Right atrium auricular region (tissue), 2 donors: ENCODE measurements around the gene NOTCH4. TPM values are rescaled to one million over a fixed set of nuclear protein-coding genes. Genes with fewer than 3 reads are reported as not detected.

Experiments used
- DNase-seq: peaks from one replicate; pipeline ENCODE4 v3.0.0-alpha.2; 2019; ENCODE audit warnings: low spot score
- H3K27ac ChIP-seq, 2 donors: fragments of 200-600 bp; sonication (generic); 1 replicate in 1 of 2; 2 replicates in 1 of 2; pipeline ENCODE4 v1.5.1; 2016 to 2019
- H3K27me3 ChIP-seq, 2 donors: fragments of 200-600 bp; sonication (generic); one replicate each; pipeline versions ENCODE4 v1.5.1 to v1.6.0; 2017 to 2019
- H3K36me3 ChIP-seq: fragments of 200-600 bp; sonication (generic); one replicate; pipeline ENCODE4 v1.5.1; 2016
- H3K4me1 ChIP-seq, 2 donors: fragments of 200-600 bp; sonication (generic); one replicate each; pipeline versions ENCODE4 v1.5.1 to v1.6.0; 2017 to 2019
- H3K4me3 ChIP-seq, 2 donors: fragments of 200-600 bp; sonication (generic); 1 replicate in 1 of 2; 2 replicates in 1 of 2; pipeline ENCODE4 v1.5.1; 2017 to 2019; ENCODE audit warnings: mild to moderate bottlenecking in 1 of 2, moderate library complexity in 1 of 2
- H3K9me3 ChIP-seq, 2 donors: fragments of 200-600 bp; sonication (generic); one replicate each; pipeline ENCODE4 v1.5.1; 2019
- CTCF ChIP-seq, 2 donors: fragments of 200-600 bp; sonication (generic); IDR thresholded peaks; one replicate each; pipeline ENCODE4 v1.5.1; 2019; ENCODE audit warnings: antibody characterized with exemption in 2 of 2
- total RNA-seq, 2 donors: library from RNA; depleted of rRNA; stranded (reverse); fragments of >200 nt; gene quantifications; one replicate each; pipeline ENCODE4 v1.1.0, GENCODE V29; 2016

The NOTCH4 gene
- total RNA-seq, 2 donors from 2014 or later: 16.2 to 22.5 TPM

- Histone ChIP-seq H3K36me3 (peaks cover 25% of the 10 kb centered on the region), H3K4me1 (peaks cover 0 to 61% of the 10 kb centered on the region in 2 donors), H3K9me3 (no peaks in the 10 kb centered on the region), H3K27ac (peak within 1 kb of the TSS; percentile 92 to 94), H3K27me3 (no peaks in the 10 kb centered on the region), H3K4me3 (peak within 1 kb of the TSS; percentile 88 to 95)
- peak; percentile 99 for DNase-seq
- no peak for TF ChIP-seq CTCF (IDR thresholded peaks at IDR 0.05)
These were observed 45.9 kb downstream of the NOTCH4 start, which contains the start of gene RNF5 for GRCh38 chr6:32177788-32178546. RNF5 (plus strand) TSS chr6:32178405; CDS start chr6:32178512, 107 bp downstream.

GRCh38 chr6:32177183-32177787 is 46.6 kb downstream of the NOTCH4 start:
- Histone ChIP-seq H3K27ac (peak overlapping the region; percentile 92 to 94), H3K4me3 (peak overlapping the region; percentile 88 to 95), H3K27me3 (no peaks in the 10 kb centered on the region), H3K4me1 (peaks cover 0 to 61% of the 10 kb centered on the region in 2 donors), H3K9me3 (no peaks in the 10 kb centered on the region), H3K36me3 (peaks cover 20% of the 10 kb centered on the region)
- DNase-seq: no peak
- TF ChIP-seq CTCF (IDR thresholded peaks at IDR 0.05): no peak

- Histone ChIP-seq H3K9me3 (no peaks in the 10 kb centered on the region), H3K36me3 (peaks cover 16% of the 10 kb centered on the region), H3K27me3 (no peaks in the 10 kb centered on the region), H3K27ac (peak overlapping the region; percentile 92 to 94), H3K4me1 (peaks cover 0 to 57% of the 10 kb centered on the region in 2 donors), H3K4me3 (peak overlapping the region; percentile 88 to 95)
- DNase-seq: no peak
- no peak for TF ChIP-seq CTCF (IDR thresholded peaks at IDR 0.05)
These were observed 47.2 kb downstream of the NOTCH4 start for GRCh38 chr6:32176476-32177182.

GRCh38 chr6:32175711-32176475 is 48.0 kb downstream of the NOTCH4 start, which contains the start of gene AGPAT1:
AGPAT1 (minus strand) TSS chr6:32176084; CDS start chr6:32171496, 4,588 bp downstream.
- Histone ChIP-seq H3K9me3 (no peaks in the 10 kb centered on the region), H3K36me3 (peaks cover 11% of the 10 kb centered on the region)

More at GRCh38 chr6:32175711-32176475, 48.0 kb downstream of the NOTCH4 start, which contains the start of gene AGPAT1:
- no peaks in the 10 kb centered on the region for H3K27me3 ChIP-seq
- TF ChIP-seq CTCF (IDR thresholded peaks at IDR 0.05): no peak
- peak; percentile 94 for DNase-seq
- peak within 1 kb of the TSS; percentile 92 to 94 for H3K27ac ChIP-seq
- H3K4me3 ChIP-seq: peak within 1 kb of the TSS; percentile 88 to 95
- peaks cover 0 to 50% of the 10 kb centered on the region in 2 donors for H3K4me1 ChIP-seq
